ENCODE measurements around the gene DLL3.

DLL3 gene

DNA sequence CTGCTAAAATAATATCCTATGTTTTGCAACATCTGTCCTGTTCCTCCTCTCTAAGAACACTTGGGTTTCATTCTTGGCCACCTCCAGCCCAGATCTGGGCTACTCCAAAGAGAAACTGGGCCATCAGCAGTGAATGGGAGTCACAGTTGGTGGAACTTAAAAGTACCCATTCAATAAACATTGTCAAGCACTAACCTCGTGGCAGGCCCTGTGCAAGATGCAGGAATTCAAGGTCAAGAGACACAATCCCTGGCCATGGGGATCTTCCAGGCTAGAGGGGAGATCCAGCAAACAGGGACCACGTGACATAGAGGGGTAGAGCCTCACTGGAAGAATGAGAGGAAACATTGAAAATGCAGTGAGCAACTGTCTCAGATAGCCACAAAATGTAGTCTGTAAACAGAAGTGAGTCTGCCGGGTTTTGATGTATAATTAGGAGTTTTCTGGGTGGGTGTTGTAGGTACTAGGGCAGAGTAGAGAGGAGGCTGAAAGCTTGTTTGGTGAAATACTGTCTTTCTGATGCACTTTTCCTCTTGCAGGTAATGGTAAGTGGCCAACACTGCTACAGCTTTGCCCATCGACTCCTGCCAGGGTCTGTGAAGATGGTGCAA is 56.1 kb downstream of the DLL3 start:
- H3K9me3 ChIP-seq (ENCODE audit: severe bottlenecking) = no peaks in the 10 kb centered on the region
- H3K27ac ChIP-seq (ENCODE audit: poor library complexity, severe bottlenecking) = no peak overlapping the region
- TF ChIP-seq, protein P1, sequence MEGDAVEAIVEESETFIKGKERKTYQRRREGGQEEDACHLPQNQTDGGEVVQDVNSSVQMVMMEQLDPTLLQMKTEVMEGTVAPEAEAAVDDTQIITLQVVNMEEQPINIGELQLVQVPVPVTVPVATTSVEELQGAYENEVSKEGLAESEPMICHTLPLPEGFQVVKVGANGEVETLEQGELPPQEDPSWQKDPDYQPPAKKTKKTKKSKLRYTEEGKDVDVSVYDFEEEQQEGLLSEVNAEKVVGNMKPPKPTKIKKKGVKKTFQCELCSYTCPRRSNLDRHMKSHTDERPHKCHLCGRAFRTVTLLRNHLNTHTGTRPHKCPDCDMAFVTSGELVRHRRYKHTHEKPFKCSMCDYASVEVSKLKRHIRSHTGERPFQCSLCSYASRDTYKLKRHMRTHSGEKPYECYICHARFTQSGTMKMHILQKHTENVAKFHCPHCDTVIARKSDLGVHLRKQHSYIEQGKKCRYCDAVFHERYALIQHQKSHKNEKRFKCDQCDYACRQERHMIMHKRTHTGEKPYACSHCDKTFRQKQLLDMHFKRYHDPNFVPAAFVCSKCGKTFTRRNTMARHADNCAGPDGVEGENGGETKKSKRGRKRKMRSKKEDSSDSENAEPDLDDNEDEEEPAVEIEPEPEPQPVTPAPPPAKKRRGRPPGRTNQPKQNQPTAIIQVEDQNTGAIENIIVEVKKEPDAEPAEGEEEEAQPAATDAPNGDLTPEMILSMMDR (IDR thresholded peaks at IDR 0.05; ENCODE audit: poor library complexity, severe bottlenecking) = no peak
- ATAC-seq (ENCODE audit: low read depth) = no peak
- no peaks in the 10 kb centered on the region for H3K4me1 ChIP-seq (ENCODE audit: insufficient read depth, poor library complexity, severe bottlenecking)
- DNase-seq (ENCODE audit: low spot score) = no peak
- no peak overlapping the region for H3K4me3 ChIP-seq (ENCODE audit: severe bottlenecking)
- H3K27me3 ChIP-seq (ENCODE audit: insufficient read depth, poor library complexity, severe bottlenecking) = no peaks in the 10 kb centered on the region
- H3K36me3 ChIP-seq (ENCODE audit: low read depth) = no peaks in the 10 kb centered on the region

GRCh38 chr19:39555883-39556282 is 57.1 kb downstream of the DLL3 start:
- Histone ChIP-seq H3K9me3 (ENCODE audit: severe bottlenecking) (no peaks in the 10 kb centered on the region), H3K27me3 (ENCODE audit: insufficient read depth, poor library complexity, severe bottlenecking) (no peaks in the 10 kb centered on the region), H3K4me3 (ENCODE audit: severe bottlenecking) (no peak overlapping the region), H3K4me1 (ENCODE audit: insufficient read depth, poor library complexity, severe bottlenecking) (no peaks in the 10 kb centered on the region), H3K36me3 (ENCODE audit: low read depth) (no peaks in the 10 kb centered on the region), H3K27ac (ENCODE audit: poor library complexity, severe bottlenecking) (no peak overlapping the region)
- ATAC-seq (ENCODE audit: low read depth) = no peak
- no peak for DNase-seq (ENCODE audit: low spot score)
- TF ChIP-seq, protein P1 (IDR thresholded peaks at IDR 0.05; ENCODE audit: poor library complexity, severe bottlenecking) = no peak

Data from RWPE2 (cell line).